Gastrocnemius medialis (tissue), 4 donors: Measurements from ENCODE around the gene PRICKLE1. TPM values are rescaled to one million over a fixed set of nuclear protein-coding genes. Genes with fewer than 3 reads are reported as not detected.

Source experiments
- ATAC-seq, 2 donors: fragments of 150-250 bp; one replicate each; pipeline ENCODE4 v1.9.1; 2016
- DNase-seq, 2 donors: peaks; one replicate each; pipeline ENCODE4 v3.0.0-alpha.2; 2019
- H3K27ac ChIP-seq, 4 donors: fragments of 200-600 bp; sonication (generic); 1 replicate in 1 of 4; 2 replicates in 3 of 4; pipeline ENCODE4 v1.5.1; 2016 to 2018; ENCODE audit warnings: mild to moderate bottlenecking in 2 of 4, moderate library complexity in 1 of 4
- H3K27me3 ChIP-seq, 3 donors: fragments of 200-600 bp; sonication (generic) in 2 of 3; 1 replicate in 1 of 3; 2 replicates in 2 of 3; pipeline versions ENCODE4 v1.5.1 to v1.6.0; 2016 to 2019; ENCODE audit warnings: mild to moderate bottlenecking in 1 of 3, moderate library complexity in 1 of 3
- H3K36me3 ChIP-seq, 2 donors: fragments of 200-600 bp; sonication (generic) in 1 of 2; one replicate each; pipeline ENCODE4 v1.5.1; 2017 to 2018
- H3K4me1 ChIP-seq, 2 donors: fragments of 200-600 bp; sonication (generic) in 1 of 2; one replicate each; pipeline ENCODE4 v1.5.1; 2016 to 2017; ENCODE audit warnings: mild to moderate bottlenecking in 2 of 2
- H3K4me3 ChIP-seq, 4 donors: fragments of 200-600 bp; sonication (generic) in 3 of 4; 1 replicate in 1 of 4; 2 replicates in 3 of 4; pipeline ENCODE4 v1.5.1; 2016 to 2019; ENCODE audit warnings: mild to moderate bottlenecking in 2 of 4
- H3K9me3 ChIP-seq, 3 donors: fragments of 200-600 bp; sonication (generic) in 2 of 3; 1 replicate in 1 of 3; 2 replicates in 2 of 3; pipeline ENCODE4 v1.5.1; 2016 to 2019
- CTCF ChIP-seq, 5 experiments: fragments of 450-650 bp in 3 of 5; fragments of 200-600 bp in 2 of 5; sonication (generic) in 2 of 5; IDR thresholded peaks in 4 of 5; conservative IDR thresholded peaks in 1 of 5; 1 replicate in 4 of 5; 2 replicates in 1 of 5; pipeline ENCODE4 v1.5.1; 2016 to 2019; ENCODE audit warnings: antibody characterized with exemption in 5 of 5, mild to moderate bottlenecking in 3 of 5, moderate library complexity in 3 of 5
- POLR2A ChIP-seq, 2 donors: fragments of 450-650 bp; IDR thresholded peaks; one replicate each; pipeline ENCODE4 v1.6.1; 2017; ENCODE audit warnings: antibody characterized with exemption in 2 of 2, mild to moderate bottlenecking in 2 of 2, moderate library complexity in 2 of 2
- in situ Hi-C, 4 donors: fragments of 200-750 bp; cut with MboI; loops; one replicate each; pipeline versions ENCODE4 v1.15.0 to v1.8.0; 2017; ENCODE audit warnings: low sequenced_read_pairs in 4 of 4
- intact Hi-C: fragments of 100-400 bp; cut with DNase I; formaldehyde crosslinking; loops from one replicate; pipeline ENCODE4 v1.15.1; 2023; ENCODE audit warnings: low total_unique reads
- total RNA-seq, 4 donors: library from RNA; depleted of rRNA; stranded (reverse); fragments of >200 nt; gene quantifications; one replicate each; pipeline versions ENCODE4 v1.1.0 to v1.2.3, GENCODE V29; 2016

The PRICKLE1 gene
- total RNA-seq, 4 donors from 2014 or later = 0.87 to 9.2 (median 3.6) TPM

- no peaks in the 10 kb centered on the region for H3K27me3 ChIP-seq
- no peaks in the 10 kb centered on the region for H3K9me3 ChIP-seq
- no peaks in the 10 kb centered on the region for H3K36me3 ChIP-seq
- intact Hi-C loops (no loop called here), in situ Hi-C loops (no loop called here)
- TF ChIP-seq CTCF (IDR thresholded peaks at IDR 0.05 in 4 of 5, conservative IDR thresholded peaks at IDR 0.05 in 1 of 5) = no peak
- TF ChIP-seq POLR2A (IDR thresholded peaks at IDR 0.05) = no peak
- DNase-seq (no peak), ATAC-seq (no peak)
- H3K27ac ChIP-seq = no peak overlapping the region
- no peak overlapping the region for H3K4me3 ChIP-seq
- no peaks in the 10 kb centered on the region for H3K4me1 ChIP-seq
These were observed 18.8 kb upstream of the PRICKLE1 start for GRCh38 chr12:42608196-42608825.

GRCh38 chr12:42607584-42608058 lies 18.1 kb upstream of the PRICKLE1 start:
- H3K27ac ChIP-seq = no peak overlapping the region
- no peaks in the 10 kb centered on the region for H3K27me3 ChIP-seq
- intact Hi-C loops = no loop called here
- no peaks in the 10 kb centered on the region for H3K9me3 ChIP-seq
- ATAC-seq (no peak), DNase-seq (no peak)
- H3K4me3 ChIP-seq = no peak overlapping the region
- no peaks in the 10 kb centered on the region for H3K36me3 ChIP-seq
- H3K4me1 ChIP-seq = no peaks in the 10 kb centered on the region
- no peak for TF ChIP-seq POLR2A (IDR thresholded peaks at IDR 0.05)
- no peak for TF ChIP-seq CTCF (IDR thresholded peaks at IDR 0.05 in 4 of 5, conservative IDR thresholded peaks at IDR 0.05 in 1 of 5)
- in situ Hi-C loops = no loop called here

DNA sequence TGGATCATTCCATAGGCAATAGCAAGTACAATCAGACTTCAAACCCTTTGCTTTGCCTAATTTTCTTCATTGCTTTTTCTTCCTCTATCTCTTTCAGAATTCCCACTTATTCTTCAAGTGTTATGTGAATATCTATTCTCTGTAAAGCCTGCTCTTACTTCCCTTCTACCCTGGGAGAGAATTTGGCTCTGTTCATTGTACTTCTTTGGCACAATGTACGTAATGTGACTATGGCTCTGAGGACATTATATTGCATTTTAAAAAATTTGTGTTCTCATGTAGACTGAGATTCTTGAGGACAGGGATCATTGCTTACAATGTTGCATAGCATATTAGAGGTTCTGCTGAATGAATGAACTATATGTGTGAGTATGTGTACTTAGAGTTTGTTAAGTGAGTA lies 16.9 kb upstream of the PRICKLE1 start:
- Histone ChIP-seq H3K4me1 (no peaks in the 10 kb centered on the region), H3K27ac (no peak overlapping the region), H3K9me3 (no peaks in the 10 kb centered on the region), H3K36me3 (no peaks in the 10 kb centered on the region), H3K27me3 (no peaks in the 10 kb centered on the region), H3K4me3 (no peak overlapping the region)
- DNase-seq (no peak), ATAC-seq (no peak)
- TF ChIP-seq CTCF (IDR thresholded peaks at IDR 0.05 in 4 of 5, conservative IDR thresholded peaks at IDR 0.05 in 1 of 5) (no peak), POLR2A (IDR thresholded peaks at IDR 0.05) (no peak)
- intact Hi-C loops (no loop called here), in situ Hi-C loops (no loop called here)

GRCh38 chr12:42605685-42606084 lies 16.1 kb upstream of the PRICKLE1 start:
- in situ Hi-C loops = no loop called here
- no peaks in the 10 kb centered on the region for H3K4me1 ChIP-seq
- ATAC-seq (no peak), DNase-seq (no peak)
- no peaks in the 10 kb centered on the region for H3K9me3 ChIP-seq
- no peaks in the 10 kb centered on the region for H3K27me3 ChIP-seq
- H3K27ac ChIP-seq = no peak overlapping the region
- intact Hi-C loops = no loop called here
- no peak for TF ChIP-seq CTCF (IDR thresholded peaks at IDR 0.05 in 4 of 5, conservative IDR thresholded peaks at IDR 0.05 in 1 of 5)
- TF ChIP-seq POLR2A (IDR thresholded peaks at IDR 0.05) = no peak
- no peak overlapping the region for H3K4me3 ChIP-seq
- no peaks in the 10 kb centered on the region for H3K36me3 ChIP-seq
